Endodermal cell (in vitro differentiated cells): ENCODE data around the gene GLUD1. TPM values are rescaled to one million over a fixed set of nuclear protein-coding genes. Genes with fewer than 3 reads are reported as not detected.
"Not testable (repeated sequence)": the region's sequence is repeated elsewhere in the genome, so short reads cannot be mapped to it uniquely, and the experiment has no call there.

ENCODE experiments used
- DNase-seq: peaks from one replicate; pipeline ENCODE4 v3.0.0-alpha.2; 2017
- H3K27ac ChIP-seq: 2 replicates; pipeline ENCODE4 v1.5.1; 2013; ENCODE audit warnings: mild to moderate bottlenecking, low read depth, low read length, moderate library complexity
- H3K27me3 ChIP-seq: 2 replicates; pipeline ENCODE4 v1.6.1; 2013; ENCODE audit warnings: mild to moderate bottlenecking, low read length, moderate library complexity; ENCODE audit not compliant: insufficient read depth, control insufficient read depth, poor library complexity, severe bottlenecking
- H3K36me3 ChIP-seq: 2 replicates; pipeline ENCODE4 v1.7.0; 2013; ENCODE audit warnings: mild to moderate bottlenecking, low read length, moderate library complexity; ENCODE audit not compliant: control insufficient read depth, insufficient read depth
- H3K4me1 ChIP-seq: one replicate; pipeline ENCODE4 v1.7.0; 2013; ENCODE audit warnings: low read length; ENCODE audit not compliant: control insufficient read depth, insufficient read depth
- H3K4me3 ChIP-seq: 2 replicates; pipeline ENCODE4 v1.5.1; 2013; ENCODE audit warnings: mild to moderate bottlenecking, low read length, moderate library complexity
- H3K9ac ChIP-seq: 2 replicates; pipeline ENCODE4 v1.6.1; 2013; ENCODE audit warnings: mild to moderate bottlenecking, low read length, moderate library complexity; ENCODE audit not compliant: poor library complexity, severe bottlenecking; ENCODE audit errors: extremely low read depth
- H3K9me3 ChIP-seq: 2 replicates; pipeline ENCODE4 v1.6.1; 2013; ENCODE audit warnings: mild to moderate bottlenecking, low read length, moderate library complexity; ENCODE audit not compliant: control insufficient read depth
- H3K27ac Mint-ChIP-seq: 2 replicates; pipeline ENCODE4 v1.8.0; 2020; ENCODE audit warnings: mixed read lengths
- H3K27me3 Mint-ChIP-seq: 2 replicates; pipeline ENCODE4 v1.8.0; 2021; ENCODE audit warnings: mild to moderate bottlenecking, mixed read lengths; ENCODE audit not compliant: insufficient read depth
- H3K36me3 Mint-ChIP-seq: 2 replicates; pipeline ENCODE4 v1.8.0; 2020; ENCODE audit warnings: low read depth, mixed read lengths
- H3K4me1 Mint-ChIP-seq: 2 replicates; pipeline ENCODE4 v1.8.0; 2020; ENCODE audit warnings: mixed read lengths
- H3K4me3 Mint-ChIP-seq: 2 replicates; pipeline ENCODE4 v1.8.0; 2020; ENCODE audit warnings: mild to moderate bottlenecking, moderate library complexity, mixed read lengths
- H3K9me3 Mint-ChIP-seq: 2 replicates; pipeline ENCODE4 v1.8.0; 2020; ENCODE audit warnings: mild to moderate bottlenecking, mixed read lengths
- WGBS, 2 experiments: methylation state at CpG; one replicate each; pipeline versions ENCODE4 v1.1.5 to v1.1.7; 2013; ENCODE audit warnings: missing lambda C conversion rate in 2 of 2, mixed read lengths in 1 of 2; ENCODE audit not compliant: insufficient coverage in 1 of 2, insufficient read length in 1 of 2; 5-methylcytosine and 5-hydroxymethylcytosine counted together
- total RNA-seq, 2 donors: library from RNA; stranded (reverse); fragmentation: NEBNext Ultra II Directional in 1 of 2; extraction: Animal tissue kit (Norgen Biotek cat#: 25700) in 1 of 2; gene quantifications; 2 replicates in 1 of 2; 3 replicates in 1 of 2; pipeline ENCODE4 v1.2.1, GENCODE V29; 2021

GLUD1 gene
- total RNA-seq, 2 donors from 2014 or later, result 104 to 107 TPM

DNA sequence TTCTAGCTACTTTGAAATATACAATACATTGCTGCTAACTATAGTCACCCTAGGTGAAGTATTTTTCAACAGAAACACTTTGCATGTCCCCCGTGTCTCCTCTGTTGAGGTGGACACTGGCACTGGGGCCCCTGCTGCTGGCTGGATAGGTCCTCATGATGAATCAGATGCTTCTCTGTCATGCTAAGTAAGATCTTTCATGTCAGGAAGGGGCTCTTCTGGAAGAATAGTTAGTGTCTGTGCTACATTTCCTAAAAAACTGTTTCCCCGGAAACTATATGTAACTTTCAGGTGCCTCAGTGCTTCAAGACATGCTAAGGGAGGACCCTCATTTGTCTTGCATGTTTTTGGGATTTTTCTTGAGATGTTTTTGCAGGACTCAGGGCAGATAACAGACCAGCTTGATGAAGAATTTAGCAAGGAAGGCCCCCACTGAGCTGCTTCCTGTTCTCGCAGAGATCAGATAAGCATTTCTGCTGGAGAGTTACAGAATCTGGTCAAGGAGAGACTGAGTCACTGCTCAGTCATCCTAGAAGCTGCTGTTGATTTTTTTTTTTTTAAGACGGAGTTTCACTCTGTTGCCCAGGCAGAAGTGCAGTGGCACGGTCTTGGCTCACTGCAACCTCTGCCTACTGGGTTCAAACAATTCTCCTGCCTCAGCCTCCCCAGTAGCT lies 69.2 kb downstream of the GLUD1 start:
- H3K9me3 Mint-ChIP-seq, H3K27me3 Mint-ChIP-seq, H3K36me3 ChIP-seq, H3K4me3 ChIP-seq, H3K9me3 ChIP-seq, H3K27ac ChIP-seq, H3K27me3 ChIP-seq, H3K9ac ChIP-seq, H3K4me3 Mint-ChIP-seq, H3K36me3 Mint-ChIP-seq, H3K4me1 ChIP-seq: not testable (repeated sequence)
- H3K27ac Mint-ChIP-seq, result peak overlapping the region; percentile 4
- DNase-seq, result peak; percentile 81
- H3K4me1 Mint-ChIP-seq, result peaks cover 11% of the 10 kb centered on the region
- 10 to 43% methylated on average over 2 to 5 of the region's 5 CpGs for WGBS, 2 experiments

DNA sequence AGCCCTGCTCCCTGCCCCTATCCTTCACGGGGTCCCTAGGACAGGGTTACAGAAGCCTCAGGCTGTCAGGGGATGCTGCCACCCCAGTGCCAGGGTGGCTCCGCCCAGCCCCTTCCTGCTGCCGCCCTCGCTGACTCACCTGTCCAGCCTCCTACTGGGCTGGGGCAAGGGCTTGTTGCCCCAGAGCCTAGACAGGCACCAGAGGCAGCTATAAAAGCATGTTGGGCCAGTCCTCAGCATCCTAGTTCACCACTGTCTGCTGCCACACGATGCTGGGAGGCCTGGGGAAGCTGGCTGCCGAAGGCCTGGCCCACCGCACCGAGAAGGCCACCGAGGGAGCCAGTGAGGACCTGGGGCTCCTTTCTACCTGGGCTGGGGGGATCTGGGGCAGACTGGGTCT lies 74.6 kb downstream of the GLUD1 start, which contains the start of gene FAM25A:
Gene FAM25A, plus strand, starts transcription at position 239 of the 400 bp plus-strand sequence. Its CDS starts 31 bp downstream, at position 270.
- not testable (repeated sequence) for H3K27ac Mint-ChIP-seq, H3K9me3 Mint-ChIP-seq, H3K4me1 ChIP-seq, DNase-seq, H3K36me3 Mint-ChIP-seq, H3K36me3 ChIP-seq, H3K4me3 ChIP-seq, H3K9me3 ChIP-seq, H3K4me1 Mint-ChIP-seq, H3K27me3 ChIP-seq, H3K9ac ChIP-seq, H3K27me3 Mint-ChIP-seq, H3K27ac ChIP-seq, H3K4me3 Mint-ChIP-seq
- WGBS, 2 experiments, result 90 to 95% methylated on average over 2 to 9 of the region's 9 CpGs

DNA sequence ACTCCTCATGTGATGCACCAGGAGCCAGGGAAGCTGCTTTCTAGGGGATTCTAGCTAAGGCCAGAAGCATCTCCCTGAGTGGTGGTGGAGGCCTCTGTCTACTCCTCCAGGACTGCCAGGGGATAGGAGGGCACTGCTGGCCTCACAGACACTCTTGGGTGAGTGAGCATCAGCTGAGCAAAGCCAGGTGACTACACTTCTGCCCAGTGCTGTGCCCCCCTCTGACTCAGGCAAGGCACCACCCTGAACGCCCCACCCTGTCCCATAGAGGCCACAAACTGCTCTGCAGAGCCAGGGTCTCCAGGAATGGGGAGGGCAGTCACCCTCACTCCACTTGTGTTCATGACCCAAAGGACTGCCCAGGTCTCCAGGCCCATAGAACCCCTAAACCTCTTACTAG lies 75.1 kb downstream of the GLUD1 start:
- not testable (repeated sequence) for H3K4me1 ChIP-seq, H3K27ac Mint-ChIP-seq, H3K4me3 ChIP-seq, H3K27ac ChIP-seq, H3K9me3 ChIP-seq, H3K27me3 ChIP-seq, H3K9me3 Mint-ChIP-seq, H3K4me3 Mint-ChIP-seq, DNase-seq, H3K36me3 Mint-ChIP-seq, H3K4me1 Mint-ChIP-seq, H3K9ac ChIP-seq, H3K36me3 ChIP-seq, H3K27me3 Mint-ChIP-seq
- WGBS, 2 experiments, result 67% methylated on average over 1 of the region's 1 CpG; no CpG with 5 or more reads in 1 of the 2 experiments

DNA sequence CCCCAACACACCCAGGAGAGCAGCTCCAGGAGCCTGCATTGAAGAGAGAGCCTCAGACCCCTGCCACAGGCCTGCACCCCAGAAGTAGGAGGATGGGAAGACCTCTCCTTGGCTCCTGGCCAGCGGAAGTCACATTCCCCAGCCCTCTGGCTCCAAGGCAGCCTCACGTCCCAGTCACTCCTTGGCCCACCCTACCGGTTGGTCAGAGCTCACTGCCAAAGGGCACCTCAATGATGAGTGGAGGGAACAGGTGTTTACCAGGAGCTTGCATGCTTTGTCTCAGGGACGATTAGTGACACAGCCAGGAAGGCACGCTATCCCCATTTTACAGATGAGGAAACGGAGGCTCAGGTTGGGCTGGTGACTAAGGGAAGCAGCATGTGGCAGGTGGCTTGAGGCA lies 75.6 kb downstream of the GLUD1 start:
- not testable (repeated sequence) for H3K4me3 Mint-ChIP-seq, H3K27ac ChIP-seq, H3K4me1 Mint-ChIP-seq, H3K9ac ChIP-seq, H3K4me1 ChIP-seq, H3K9me3 ChIP-seq, H3K36me3 ChIP-seq, H3K4me3 ChIP-seq, H3K9me3 Mint-ChIP-seq, H3K27ac Mint-ChIP-seq, H3K27me3 Mint-ChIP-seq, DNase-seq, H3K36me3 Mint-ChIP-seq, H3K27me3 ChIP-seq
- WGBS, 2 experiments, result 92 to 98% methylated on average over 2 to 6 of the region's 6 CpGs

DNA sequence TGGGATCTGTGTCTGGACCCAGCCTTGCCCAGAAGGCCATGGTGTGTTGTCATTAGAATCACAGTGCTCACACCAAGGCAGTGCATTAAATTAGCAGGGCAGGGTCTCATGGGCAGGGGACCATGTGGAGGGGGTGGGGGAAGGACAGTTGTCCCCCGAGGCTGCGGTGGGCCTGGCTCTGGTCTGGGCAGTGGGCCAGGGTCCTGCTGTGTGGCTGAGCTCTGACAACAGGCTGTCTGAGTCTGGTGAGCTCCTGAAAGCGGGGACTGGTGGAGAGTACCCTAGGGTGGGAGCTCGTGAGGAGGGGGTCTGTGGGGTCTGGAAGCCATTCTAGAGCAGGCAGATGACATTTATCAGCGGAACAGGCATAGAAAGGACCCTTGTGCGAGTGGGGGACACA lies 76.5 kb downstream of the GLUD1 start:
- H3K27ac Mint-ChIP-seq, H3K27me3 ChIP-seq, H3K9ac ChIP-seq, H3K36me3 Mint-ChIP-seq, H3K4me1 Mint-ChIP-seq, H3K9me3 Mint-ChIP-seq, DNase-seq, H3K9me3 ChIP-seq, H3K4me3 Mint-ChIP-seq, H3K27me3 Mint-ChIP-seq, H3K27ac ChIP-seq, H3K4me1 ChIP-seq, H3K4me3 ChIP-seq, H3K36me3 ChIP-seq: not testable (repeated sequence)
- WGBS, 2 experiments, result 94% methylated on average over 6 of the region's 6 CpGs; no CpG with 5 or more reads in 1 of the 2 experiments

DNA sequence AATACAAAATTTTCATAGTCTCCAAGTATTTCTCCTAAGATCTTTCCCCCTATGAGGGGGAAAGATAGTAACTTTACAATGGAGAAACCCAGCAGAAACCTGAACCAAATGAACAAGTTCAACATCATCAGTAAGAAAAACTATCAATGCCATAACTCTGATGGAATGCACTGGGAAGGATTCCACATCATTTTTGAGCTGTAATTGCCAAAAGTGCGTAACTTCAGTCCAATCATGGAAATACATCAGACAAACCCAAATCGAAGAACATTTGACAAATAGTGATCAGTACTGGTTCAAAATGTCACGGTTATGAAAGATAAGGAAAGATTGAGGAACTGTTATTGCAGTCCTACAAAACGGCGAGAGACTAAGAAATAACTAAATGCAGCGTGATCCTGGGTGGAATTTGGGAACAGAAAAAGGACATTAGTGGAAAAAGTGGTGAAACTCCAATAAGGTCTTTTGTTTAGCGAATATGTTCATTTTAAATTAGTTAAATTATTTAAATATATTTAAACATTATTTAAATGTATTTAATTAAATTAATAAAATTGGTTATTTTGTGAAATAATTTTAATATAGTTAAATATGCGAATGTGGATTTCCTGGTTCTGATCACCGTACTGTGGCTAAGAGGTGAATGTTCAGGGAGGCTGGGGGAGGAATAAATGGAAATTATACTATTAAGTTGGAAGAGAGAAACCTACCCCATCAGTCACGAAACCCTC lies 79.5 kb downstream of the GLUD1 start:
- 97 to 100% methylated on average over 3 to 5 of the region's 10 CpGs for WGBS, 2 experiments
- H3K27ac Mint-ChIP-seq, result not testable (repeated sequence)

DNA sequence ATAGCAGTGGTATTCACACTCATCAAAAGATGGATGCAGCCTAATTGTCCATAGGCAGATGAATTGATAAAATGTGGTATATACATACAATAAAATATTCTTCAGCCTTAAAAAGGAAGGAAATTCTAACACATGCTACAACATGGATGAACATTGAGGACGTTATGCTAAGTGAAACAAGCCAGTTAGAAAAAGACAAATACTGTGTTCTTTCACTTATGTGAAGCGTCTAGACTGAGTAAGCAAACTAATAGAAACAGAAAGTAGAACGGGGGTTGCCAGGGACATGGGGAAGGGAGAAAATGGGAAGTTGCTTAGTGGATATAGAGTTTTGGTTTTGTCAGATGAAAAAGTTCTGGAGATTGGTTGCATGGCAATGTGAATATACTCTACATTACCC lies 81.1 kb downstream of the GLUD1 start:
- H3K27me3 Mint-ChIP-seq, H3K4me3 ChIP-seq, H3K27ac Mint-ChIP-seq, H3K9ac ChIP-seq, H3K4me1 Mint-ChIP-seq, H3K9me3 ChIP-seq, H3K4me3 Mint-ChIP-seq, H3K27me3 ChIP-seq, H3K9me3 Mint-ChIP-seq, H3K4me1 ChIP-seq, H3K36me3 ChIP-seq, H3K36me3 Mint-ChIP-seq, DNase-seq, H3K27ac ChIP-seq: not testable (repeated sequence)
- no CpG with 5 or more reads among the region's 3 CpGs for WGBS, 2 experiments

More for the DNA sequence above, 79.5 kb downstream of the GLUD1 start:
- not testable (repeated sequence) for H3K27me3 ChIP-seq, H3K4me3 ChIP-seq, H3K4me1 ChIP-seq, H3K36me3 ChIP-seq, H3K27ac ChIP-seq, H3K9me3 Mint-ChIP-seq, H3K9ac ChIP-seq, H3K4me1 Mint-ChIP-seq, H3K36me3 Mint-ChIP-seq, H3K27me3 Mint-ChIP-seq, DNase-seq, H3K4me3 Mint-ChIP-seq, H3K9me3 ChIP-seq
